MM.1S (cell line): ENCODE results near the gene CELF2.

ENCODE experiments used
- DNase-seq: peaks from one replicate; pipeline ENCODE4 v3.0.0-alpha.2; 2015
- H2AFZ ChIP-seq: fragments of 300-600 bp; sonication (generic); 2 replicates; pipeline ENCODE4 v1.6.0; 2016; ENCODE audit warnings: antibody characterized with exemption, low read length
- H3F3A ChIP-seq: fragments of 300-600 bp; sonication (generic); 2 replicates; pipeline ENCODE4 v1.6.1; 2016; ENCODE audit warnings: mild to moderate bottlenecking, antibody characterized with exemption, low read length, moderate library complexity, mixed read lengths; ENCODE audit not compliant: insufficient read depth
- H3K27ac ChIP-seq: fragments of 300-600 bp; sonication (generic); 2 replicates; pipeline ENCODE4 v1.5.1; 2016; ENCODE audit warnings: mild to moderate bottlenecking, low read length
- H3K27me3 ChIP-seq: fragments of 300-600 bp; sonication (generic); replicated peaks from 2 replicates; pipeline ENCODE4 v1.6.0; 2016; ENCODE audit warnings: low read length; ENCODE audit not compliant: insufficient read depth
- H3K36me3 ChIP-seq: fragments of 300-600 bp; sonication (generic); replicated peaks from 2 replicates; pipeline ENCODE4 v1.6.1; 2016; ENCODE audit warnings: mild to moderate bottlenecking, low read length, mixed read lengths; ENCODE audit not compliant: insufficient read depth
- H3K4me1 ChIP-seq: fragments of 300-600 bp; sonication (generic); 2 replicates; pipeline ENCODE4 v1.6.1; 2016; ENCODE audit warnings: low read length, mixed read lengths
- H3K4me2 ChIP-seq: fragments of 300-600 bp; sonication (generic); 2 replicates; pipeline ENCODE4 v1.6.0; 2016; ENCODE audit warnings: low read depth, low read length
- H3K4me3 ChIP-seq: fragments of 300-600 bp; sonication (generic); 2 replicates; pipeline ENCODE4 v1.5.1; 2016; ENCODE audit warnings: low read length, mixed read lengths
- H3K79me2 ChIP-seq: fragments of 300-600 bp; sonication (generic); 2 replicates; pipeline ENCODE4 v1.6.1; 2016; ENCODE audit warnings: mixed run types, low read length, mixed read lengths
- H3K9ac ChIP-seq: fragments of 300-600 bp; sonication (generic); 2 replicates; pipeline ENCODE4 v1.6.1; 2016; ENCODE audit warnings: low read length, mixed read lengths
- H3K9me2 ChIP-seq: fragments of 300-600 bp; sonication (generic); replicated peaks from 2 replicates; pipeline ENCODE4 v1.6.1; 2016; ENCODE audit warnings: mild to moderate bottlenecking, low read length, mixed read lengths; ENCODE audit not compliant: insufficient read depth
- H3K9me3 ChIP-seq: fragments of 300-600 bp; sonication (generic); replicated peaks from 2 replicates; pipeline ENCODE4 v1.6.1; 2016; ENCODE audit warnings: mild to moderate bottlenecking, low read length, mixed read lengths; ENCODE audit not compliant: insufficient read depth
- H4K20me1 ChIP-seq: fragments of 300-600 bp; sonication (generic); 2 replicates; pipeline ENCODE4 v1.6.1; 2016; ENCODE audit warnings: mild to moderate bottlenecking, low read length, moderate library complexity, mixed read lengths; ENCODE audit not compliant: insufficient read depth
- CTCF ChIP-seq: fragments of 300-600 bp; sonication (generic); IDR thresholded peaks from 2 replicates; pipeline ENCODE4 v1.5.1; 2016; ENCODE audit warnings: antibody characterized with exemption, low read length, mixed read lengths
- EZH2 ChIP-seq: fragments of 300-600 bp; sonication (generic); optimal IDR thresholded peaks from 2 replicates; pipeline ENCODE3; 2017; ENCODE audit warnings: low read depth, mild to moderate bottlenecking, antibody characterized with exemption, low read length, mixed read lengths
- EZH2phosphoT487 ChIP-seq: fragments of 300-600 bp; sonication (generic); IDR thresholded peaks from 2 replicates; pipeline ENCODE4 v1.6.1; 2018; ENCODE audit warnings: antibody characterized with exemption, low read length

The CELF2 gene

GRCh38 chr10:11282661-11283060 lies 265.0 kb downstream of the CELF2 start:
- H2AFZ ChIP-seq, result no peak overlapping the region
- no peak for DNase-seq
- H3F3A ChIP-seq, result peaks cover 15% of the 10 kb centered on the region
- H4K20me1 ChIP-seq, result no peaks in the 10 kb centered on the region
- H3K4me2 ChIP-seq, result no peak overlapping the region
- TF ChIP-seq CTCF, result no peak
- no peak for TF ChIP-seq EZH2phosphoT487
- TF ChIP-seq EZH2, result no peak
- no peak overlapping the region for H3K27ac ChIP-seq
- H3K4me3 ChIP-seq, result no peak overlapping the region
- H3K79me2 ChIP-seq, result peaks cover 94% of the 10 kb centered on the region
- no peaks in the 10 kb centered on the region for H3K9me2 ChIP-seq
- no peaks in the 10 kb centered on the region for H3K27me3 ChIP-seq
- H3K36me3 ChIP-seq, result peaks cover 39% of the 10 kb centered on the region
- H3K4me1 ChIP-seq, result peaks cover 3% of the 10 kb centered on the region; the same call in 1 of the 2 replicates
- no peak overlapping the region for H3K9ac ChIP-seq
- no peaks in the 10 kb centered on the region for H3K9me3 ChIP-seq

- Histone ChIP-seq H3K9me2 (no peaks in the 10 kb centered on the region), H3K79me2 (peaks cover 94% of the 10 kb centered on the region), H3K4me3 (no peak overlapping the region), H3K4me2 (no peak overlapping the region), H3K27me3 (no peaks in the 10 kb centered on the region), H2AFZ (no peak overlapping the region), H3F3A (peaks cover 25% of the 10 kb centered on the region), H3K4me1 (peaks cover 3% of the 10 kb centered on the region; the same call in 1 of the 2 replicates), H3K9ac (no peak overlapping the region), H4K20me1 (no peaks in the 10 kb centered on the region), H3K27ac (no peak overlapping the region), H3K9me3 (no peaks in the 10 kb centered on the region), H3K36me3 (peaks cover 31% of the 10 kb centered on the region)
- TF ChIP-seq CTCF (no peak), EZH2phosphoT487 (no peak), EZH2 (no peak)
- no peak for DNase-seq
Measured at GRCh38 chr10:11284291-11285085, 266.8 kb downstream of the CELF2 start.

- no peaks in the 10 kb centered on the region for H3K9me2 ChIP-seq
- H3K9ac ChIP-seq, result no peak overlapping the region
- no peak overlapping the region for H3K4me3 ChIP-seq
- H3K4me2 ChIP-seq, result no peak overlapping the region
- no peaks in the 10 kb centered on the region for H3K9me3 ChIP-seq
- peaks cover 3% of the 10 kb centered on the region; the same call in 1 of the 2 replicates for H3K4me1 ChIP-seq
- TF ChIP-seq CTCF (no peak), EZH2phosphoT487 (no peak), EZH2 (no peak)
- H4K20me1 ChIP-seq, result 0 out of 2 replicates have a peak, but pooled peaks cover 2% of the 10 kb centered on the region
- no peak overlapping the region for H3K27ac ChIP-seq
- peaks cover 26% of the 10 kb centered on the region for H3F3A ChIP-seq
- no peaks in the 10 kb centered on the region for H3K27me3 ChIP-seq
- peaks cover 94% of the 10 kb centered on the region for H3K79me2 ChIP-seq
- DNase-seq, result no peak
- H2AFZ ChIP-seq, result no peak overlapping the region
- peaks cover 30% of the 10 kb centered on the region for H3K36me3 ChIP-seq
Measured at GRCh38 chr10:11285171-11285570, 267.5 kb downstream of the CELF2 start.
